Effector memory CD4-positive, alpha-beta T cell (primary cell): Measurements from ENCODE around the gene LITAF.

Source experiments
- DNase-seq, 3 donors: peaks; one replicate each; pipeline ENCODE4 v3.0.0-alpha.2; 2020
- H3K27ac ChIP-seq: 2 replicates; pipeline ENCODE4 v1.7.0; 2013; ENCODE audit warnings: mild to moderate bottlenecking, low read length, moderate library complexity; ENCODE audit not compliant: insufficient read depth, poor library complexity, severe bottlenecking
- H3K27me3 ChIP-seq: replicated peaks from 2 replicates; pipeline ENCODE4 v1.7.0; 2013; ENCODE audit warnings: mild to moderate bottlenecking, low read length; ENCODE audit not compliant: insufficient read depth, control insufficient read depth, poor library complexity, severe bottlenecking
- H3K36me3 ChIP-seq: 2 replicates; pipeline ENCODE4 v1.7.0; 2013; ENCODE audit warnings: mild to moderate bottlenecking, low read length, moderate library complexity; ENCODE audit not compliant: control insufficient read depth, insufficient read depth
- H3K4me1 ChIP-seq: 2 replicates; pipeline ENCODE4 v1.7.0; 2013; ENCODE audit warnings: low read length, mild to moderate bottlenecking; ENCODE audit not compliant: control insufficient read depth, insufficient read depth, poor library complexity, severe bottlenecking
- H3K4me3 ChIP-seq: 2 replicates; pipeline ENCODE4 v1.7.0; 2013; ENCODE audit warnings: low read length, low read depth, mild to moderate bottlenecking; ENCODE audit not compliant: insufficient read depth, poor library complexity, severe bottlenecking
- H3K9me3 ChIP-seq: 2 replicates; pipeline ENCODE4 v1.7.0; 2013; ENCODE audit warnings: mild to moderate bottlenecking, low read length, moderate library complexity; ENCODE audit not compliant: control insufficient read depth

LITAF gene

GRCh38 chr16:11498683-11499082 is 88.0 kb downstream of the LITAF start:
- H3K27ac ChIP-seq = no peak overlapping the region
- H3K9me3 ChIP-seq = no peaks in the 10 kb centered on the region
- H3K4me1 ChIP-seq = peaks cover 5% of the 10 kb centered on the region
- DNase-seq = no peak
- H3K4me3 ChIP-seq = no peak overlapping the region
- H3K36me3 ChIP-seq = no peaks in the 10 kb centered on the region
- H3K27me3 ChIP-seq = no peaks in the 10 kb centered on the region

- Histone ChIP-seq H3K4me3 (no peak overlapping the region), H3K9me3 (no peaks in the 10 kb centered on the region), H3K27me3 (no peaks in the 10 kb centered on the region), H3K4me1 (peaks cover 5% of the 10 kb centered on the region), H3K36me3 (no peaks in the 10 kb centered on the region), H3K27ac (no peak overlapping the region)
- no peak for DNase-seq
Observed at GRCh38 chr16:11497851-11498289, 88.8 kb downstream of the LITAF start.
